ENCODE measurements around the gene MRPL43.

GRCh38 chr10:100963826-100964225 lies 23.5 kb downstream of the MRPL43 start:
- TF ChIP-seq CTCF (IDR thresholded peaks at IDR 0.05): no peak
- no peak for TF ChIP-seq EZH2 (IDR thresholded peaks at IDR 0.05; ENCODE audit: borderline replicate concordance, insufficient read depth, low read depth, low read length, poor library complexity, severe bottlenecking)

All from B cell (primary cell).